IMR-90 (cell line): ENCODE results near the gene NIPAL4.

ENCODE experiments used
- BHLHE40 ChIP-seq: fragments of 150-350 bp; IDR thresholded peaks from 2 replicates; pipeline ENCODE4 v1.6.1; 2016; ENCODE audit warnings: mild to moderate bottlenecking, low read depth, low read length
- CHD1 ChIP-seq: IDR thresholded peaks from 2 replicates; pipeline ENCODE4 v1.6.1; 2012; ENCODE audit warnings: low read depth, low read length, improper control_type of control experiment
- MAZ ChIP-seq: IDR thresholded peaks from 2 replicates; pipeline ENCODE4 v1.6.1; 2012; ENCODE audit warnings: low read depth, mild to moderate bottlenecking, low read length, improper control_type of control experiment, moderate library complexity, borderline replicate concordance
- POLR2A ChIP-seq: IDR thresholded peaks from 2 replicates; pipeline ENCODE4 v1.6.1; 2012; ENCODE audit warnings: mild to moderate bottlenecking, low read depth, low read length
- RAD21 ChIP-seq: IDR thresholded peaks from 2 replicates; pipeline ENCODE4 v1.6.1; 2012; ENCODE audit warnings: low read length, improper control_type of control experiment
- RCOR1 ChIP-seq: IDR thresholded peaks from 2 replicates; pipeline ENCODE4 v1.6.1; 2012; ENCODE audit warnings: mild to moderate bottlenecking, low read length, improper control_type of control experiment; ENCODE audit not compliant: insufficient replicate concordance
- TF ChIP-seq, protein P1 (sequence below): conservative IDR thresholded peaks from 2 replicates; pipeline ENCODE4 v1.5.1; 2012; ENCODE audit warnings: mild to moderate bottlenecking, low read depth, low read length, improper control_type of control experiment
- TF ChIP-seq, protein P2 (sequence below): fragments of 150-350 bp; IDR thresholded peaks from 2 replicates; pipeline ENCODE4 v1.6.1; 2017; ENCODE audit warnings: mild to moderate bottlenecking, antibody characterized with exemption, low read length, low read depth
- TF ChIP-seq, protein P3 (sequence below): fragments of 150-350 bp; IDR thresholded peaks from 2 replicates; pipeline ENCODE4 v1.6.1; 2016; ENCODE audit warnings: low read depth, mild to moderate bottlenecking, low read length, moderate library complexity, borderline replicate concordance

DNA sequence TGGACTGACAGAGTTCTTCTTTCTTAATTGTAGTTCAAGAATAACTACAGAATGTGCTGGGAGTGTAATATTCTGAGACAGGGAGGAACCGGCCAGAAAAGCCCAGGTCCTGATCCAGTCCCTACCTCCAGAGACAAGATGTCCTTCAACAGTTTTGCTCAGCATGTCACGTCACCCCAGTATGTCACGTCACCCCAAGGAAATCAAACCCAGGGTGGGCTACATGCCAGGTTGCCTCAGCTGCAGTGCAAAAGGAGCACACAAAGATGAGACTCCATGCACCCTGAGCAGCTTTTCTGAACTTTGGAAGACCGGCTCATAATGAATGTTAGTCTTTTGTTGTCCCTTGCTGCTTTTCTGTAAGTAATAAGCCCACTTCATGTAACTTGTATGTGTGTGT, 25.9 kb upstream of the NIPAL4 start:
- TF ChIP-seq BHLHE40 (no peak), POLR2A (no peak), MAZ (no peak), RCOR1 (no peak), CHD1 (no peak), RAD21 (no peak)
- TF ChIP-seq, protein P1, sequence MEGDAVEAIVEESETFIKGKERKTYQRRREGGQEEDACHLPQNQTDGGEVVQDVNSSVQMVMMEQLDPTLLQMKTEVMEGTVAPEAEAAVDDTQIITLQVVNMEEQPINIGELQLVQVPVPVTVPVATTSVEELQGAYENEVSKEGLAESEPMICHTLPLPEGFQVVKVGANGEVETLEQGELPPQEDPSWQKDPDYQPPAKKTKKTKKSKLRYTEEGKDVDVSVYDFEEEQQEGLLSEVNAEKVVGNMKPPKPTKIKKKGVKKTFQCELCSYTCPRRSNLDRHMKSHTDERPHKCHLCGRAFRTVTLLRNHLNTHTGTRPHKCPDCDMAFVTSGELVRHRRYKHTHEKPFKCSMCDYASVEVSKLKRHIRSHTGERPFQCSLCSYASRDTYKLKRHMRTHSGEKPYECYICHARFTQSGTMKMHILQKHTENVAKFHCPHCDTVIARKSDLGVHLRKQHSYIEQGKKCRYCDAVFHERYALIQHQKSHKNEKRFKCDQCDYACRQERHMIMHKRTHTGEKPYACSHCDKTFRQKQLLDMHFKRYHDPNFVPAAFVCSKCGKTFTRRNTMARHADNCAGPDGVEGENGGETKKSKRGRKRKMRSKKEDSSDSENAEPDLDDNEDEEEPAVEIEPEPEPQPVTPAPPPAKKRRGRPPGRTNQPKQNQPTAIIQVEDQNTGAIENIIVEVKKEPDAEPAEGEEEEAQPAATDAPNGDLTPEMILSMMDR, result no peak
- TF ChIP-seq, protein P2, sequence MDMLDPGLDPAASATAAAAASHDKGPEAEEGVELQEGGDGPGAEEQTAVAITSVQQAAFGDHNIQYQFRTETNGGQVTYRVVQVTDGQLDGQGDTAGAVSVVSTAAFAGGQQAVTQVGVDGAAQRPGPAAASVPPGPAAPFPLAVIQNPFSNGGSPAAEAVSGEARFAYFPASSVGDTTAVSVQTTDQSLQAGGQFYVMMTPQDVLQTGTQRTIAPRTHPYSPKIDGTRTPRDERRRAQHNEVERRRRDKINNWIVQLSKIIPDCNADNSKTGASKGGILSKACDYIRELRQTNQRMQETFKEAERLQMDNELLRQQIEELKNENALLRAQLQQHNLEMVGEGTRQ, result no peak
- TF ChIP-seq, protein P3, sequence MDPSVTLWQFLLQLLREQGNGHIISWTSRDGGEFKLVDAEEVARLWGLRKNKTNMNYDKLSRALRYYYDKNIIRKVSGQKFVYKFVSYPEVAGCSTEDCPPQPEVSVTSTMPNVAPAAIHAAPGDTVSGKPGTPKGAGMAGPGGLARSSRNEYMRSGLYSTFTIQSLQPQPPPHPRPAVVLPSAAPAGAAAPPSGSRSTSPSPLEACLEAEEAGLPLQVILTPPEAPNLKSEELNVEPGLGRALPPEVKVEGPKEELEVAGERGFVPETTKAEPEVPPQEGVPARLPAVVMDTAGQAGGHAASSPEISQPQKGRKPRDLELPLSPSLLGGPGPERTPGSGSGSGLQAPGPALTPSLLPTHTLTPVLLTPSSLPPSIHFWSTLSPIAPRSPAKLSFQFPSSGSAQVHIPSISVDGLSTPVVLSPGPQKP, result no peak
